AG04450 (cell line): Measurements from ENCODE around the gene GDAP1L1. TPM values are rescaled to one million over a fixed set of nuclear protein-coding genes. Genes with fewer than 3 reads are reported as not detected.

Experiments used
- CTCF ChIA-PET: fragments of 300-600, 350-600 bp; formaldehyde crosslinking; extraction: SDS; loops from one replicate; lab custom pipeline; 2022; ENCODE audit warnings: antibody characterized with exemption, inconsistent platforms; lab: Charles Lee
- POLR2A ChIA-PET: fragments of 350-600 bp; formaldehyde crosslinking; extraction: SDS; loops from one replicate; lab custom pipeline; 2021; ENCODE audit warnings: antibody characterized with exemption, inconsistent platforms; lab: Yijun Ruan, JAX
- DNase-seq: peaks from one replicate; pipeline ENCODE4 v3.0.0-alpha.2; 2011; ENCODE audit warnings: low read depth, low spot score
- H3K27ac ChIP-seq: one replicate; pipeline ENCODE4 v1.5.1; 2012; ENCODE audit warnings: low read depth, low read length, control low read depth
- H3K27me3 ChIP-seq: one replicate; pipeline ENCODE4 v1.6.0; 2012; ENCODE audit warnings: low read length; ENCODE audit not compliant: control insufficient read depth, insufficient read depth
- H3K4me3 ChIP-seq: 2 replicates; pipeline ENCODE4 v1.5.1; 2011; ENCODE audit warnings: mild to moderate bottlenecking, low read depth, low read length, control low read depth
- H3K9me3 ChIP-seq: 2 replicates; pipeline ENCODE4 v1.5.1; 2012; ENCODE audit warnings: low read length; ENCODE audit not compliant: control insufficient read depth, insufficient read depth
- polyA plus RNA-seq: library from polyadenylated mRNA; depleted of rRNA; stranded (reverse); fragments of >200 nt; gene quantifications from 2 replicates; pipeline ENCODE4 v1.2.3, GENCODE V29; 2011
- TF ChIP-seq, protein P1 (sequence below): IDR thresholded peaks from 2 replicates; pipeline ENCODE4 v1.5.1; 2011; ENCODE audit warnings: low read depth, low read length, control low read depth, inconsistent platforms

Gene GDAP1L1
- polyA plus RNA-seq, 1 experiment = not detected

DNA sequence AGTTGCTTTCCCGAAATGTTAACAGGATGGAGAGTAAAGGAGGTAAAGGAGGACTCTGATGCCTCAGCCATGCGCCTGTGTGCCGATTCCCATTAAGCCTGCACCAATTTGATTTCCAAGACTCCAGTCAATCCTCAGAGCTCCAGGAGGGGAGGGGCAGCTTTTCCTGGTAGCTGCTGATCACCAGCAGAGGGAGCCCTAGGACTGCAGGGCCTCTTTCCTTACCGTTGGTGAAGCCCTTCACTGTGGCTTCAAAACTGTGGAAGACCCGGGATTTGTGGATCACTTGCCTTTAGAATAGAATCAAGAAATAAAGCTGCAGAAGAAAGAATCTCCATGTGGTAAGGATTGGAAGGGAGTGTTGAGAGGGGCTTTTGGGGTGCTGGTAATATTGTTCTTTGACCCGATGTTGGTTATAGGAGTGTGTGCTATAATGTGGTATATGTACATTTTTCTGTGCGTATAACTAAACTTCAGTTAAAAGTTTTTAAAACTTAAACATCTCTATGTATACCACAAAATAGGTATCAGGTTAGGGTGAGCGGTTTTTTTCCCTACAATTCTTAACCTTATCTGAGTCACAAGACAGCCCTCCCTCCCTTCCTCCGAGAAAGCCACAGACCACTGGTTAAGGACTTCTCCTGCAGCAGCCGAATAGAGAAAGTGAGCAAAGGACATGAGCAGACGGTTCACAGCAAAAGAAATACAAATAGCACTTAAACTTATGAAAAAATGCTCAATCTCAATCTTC, 29.6 kb upstream of the GDAP1L1 start:
- POLR2A ChIA-PET = interaction anchor here (0.6 to 1.1 kb wide), 2 partner anchors 93 to 698 kb away, joined by 3 read pairs; partner anchors contain the start of gene FITM2
- peak; percentile 46 for DNase-seq
- Histone ChIP-seq H3K4me3 (no peak overlapping the region), H3K27ac (no peak overlapping the region), H3K9me3 (no peaks in the 10 kb centered on the region), H3K27me3 (no peaks in the 10 kb centered on the region)
- TF ChIP-seq, protein P1, sequence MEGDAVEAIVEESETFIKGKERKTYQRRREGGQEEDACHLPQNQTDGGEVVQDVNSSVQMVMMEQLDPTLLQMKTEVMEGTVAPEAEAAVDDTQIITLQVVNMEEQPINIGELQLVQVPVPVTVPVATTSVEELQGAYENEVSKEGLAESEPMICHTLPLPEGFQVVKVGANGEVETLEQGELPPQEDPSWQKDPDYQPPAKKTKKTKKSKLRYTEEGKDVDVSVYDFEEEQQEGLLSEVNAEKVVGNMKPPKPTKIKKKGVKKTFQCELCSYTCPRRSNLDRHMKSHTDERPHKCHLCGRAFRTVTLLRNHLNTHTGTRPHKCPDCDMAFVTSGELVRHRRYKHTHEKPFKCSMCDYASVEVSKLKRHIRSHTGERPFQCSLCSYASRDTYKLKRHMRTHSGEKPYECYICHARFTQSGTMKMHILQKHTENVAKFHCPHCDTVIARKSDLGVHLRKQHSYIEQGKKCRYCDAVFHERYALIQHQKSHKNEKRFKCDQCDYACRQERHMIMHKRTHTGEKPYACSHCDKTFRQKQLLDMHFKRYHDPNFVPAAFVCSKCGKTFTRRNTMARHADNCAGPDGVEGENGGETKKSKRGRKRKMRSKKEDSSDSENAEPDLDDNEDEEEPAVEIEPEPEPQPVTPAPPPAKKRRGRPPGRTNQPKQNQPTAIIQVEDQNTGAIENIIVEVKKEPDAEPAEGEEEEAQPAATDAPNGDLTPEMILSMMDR = peak; percentile 97
- CTCF ChIA-PET = interaction anchor here (0.6 to 9.2 kb wide), 38 partner anchors 9 to 586 kb away, joined by 3 to 287 read pairs (median 5); partner anchors contain the start of genes FITM2 and GDAP1L1

DNA sequence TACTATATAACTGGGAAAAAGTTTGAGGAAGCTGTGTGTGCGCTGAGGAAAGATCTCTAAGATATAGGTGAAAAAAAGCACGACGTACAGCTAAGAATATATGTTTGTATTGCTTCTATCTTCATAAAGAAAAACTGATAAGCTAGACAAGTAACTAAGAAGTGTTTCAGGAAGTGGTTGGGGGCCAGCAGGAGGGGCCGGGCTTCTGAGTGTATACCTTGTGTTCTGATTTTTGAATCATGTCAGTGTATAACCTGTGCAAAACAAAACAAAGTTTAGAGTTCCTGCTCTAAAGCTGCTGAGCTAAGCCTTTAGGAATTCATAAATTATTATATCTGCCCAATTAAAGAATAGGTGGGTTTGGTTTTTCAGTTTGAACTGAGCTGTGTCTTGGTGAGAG, 28.7 kb upstream of the GDAP1L1 start:
- POLR2A ChIA-PET = interaction anchor here (0.9 kb wide), 1 partner anchor 92 kb away, joined by 3 read pairs; the partner anchor contains the start of gene FITM2
- CTCF ChIA-PET = interaction anchor here (0.6 to 9.2 kb wide), 21 partner anchors 8 to 585 kb away, joined by 3 to 287 read pairs (median 7); partner anchors contain the start of genes FITM2 and GDAP1L1
- TF ChIP-seq, protein P1 = no peak
- no peaks in the 10 kb centered on the region for H3K9me3 ChIP-seq
- no peak overlapping the region for H3K27ac ChIP-seq
- no peak overlapping the region for H3K4me3 ChIP-seq
- no peaks in the 10 kb centered on the region for H3K27me3 ChIP-seq
- DNase-seq = no peak

DNA sequence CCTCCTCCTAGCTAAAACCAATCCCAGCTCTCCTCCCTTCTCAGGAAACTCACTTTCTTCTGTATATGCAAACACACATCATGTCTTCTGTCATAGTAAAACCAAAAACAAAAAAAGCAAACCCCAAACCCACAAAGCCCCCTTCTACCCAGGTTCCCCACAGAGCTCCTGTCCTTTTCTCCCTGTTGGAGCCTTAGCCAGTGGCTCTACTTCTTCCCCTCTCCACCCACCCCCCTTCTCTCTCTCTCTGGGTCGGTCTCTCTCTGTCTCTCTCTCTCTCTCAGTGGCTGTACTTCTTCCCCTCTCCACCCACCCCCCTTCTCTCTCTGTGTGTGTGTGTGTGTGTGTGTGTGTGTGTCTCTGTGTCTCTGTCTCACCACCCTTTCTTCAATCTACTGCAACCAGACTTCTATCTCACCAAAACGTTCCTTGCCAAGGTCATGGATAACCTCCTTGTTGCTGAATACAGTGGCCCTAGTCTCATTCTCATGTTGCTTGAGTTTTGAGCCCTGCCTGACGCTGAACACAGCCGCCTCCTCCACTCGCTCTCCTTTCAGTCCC, 27.9 kb upstream of the GDAP1L1 start:
- Histone ChIP-seq H3K27ac (no peak overlapping the region), H3K27me3 (no peaks in the 10 kb centered on the region), H3K4me3 (no peak overlapping the region), H3K9me3 (no peaks in the 10 kb centered on the region)
- ChIA-PET CTCF (interaction anchor here (0.7 to 9.2 kb wide), 14 partner anchors 11 to 465 kb away, joined by 3 to 287 read pairs (median 8); partner anchors contain the start of genes FITM2 and GDAP1L1), POLR2A (interaction anchor here (0.7 to 0.9 kb wide), 2 partner anchors 91 to 571 kb away, joined by 3 to 5 read pairs; partner anchors contain the start of gene FITM2)
- TF ChIP-seq, protein P1 = no peak
- no peak for DNase-seq

DNA sequence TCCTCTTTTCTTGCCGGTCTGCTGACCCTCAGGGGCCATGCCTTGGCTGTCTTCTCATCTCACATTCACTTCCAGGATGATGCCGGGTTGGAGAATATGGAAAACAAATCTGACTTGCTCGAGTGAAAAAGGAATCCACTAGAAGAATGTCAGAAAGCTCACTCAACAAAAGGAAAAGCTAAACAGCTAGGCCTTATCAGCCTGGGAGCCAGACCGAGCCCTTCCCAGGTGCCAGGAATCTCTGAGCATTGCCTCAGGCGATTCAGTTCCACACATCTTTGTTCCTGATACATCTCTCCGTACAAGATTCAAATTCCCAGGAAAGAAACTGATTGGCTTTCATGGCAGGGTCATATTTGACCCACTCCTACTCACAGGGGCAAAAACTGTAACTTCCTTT, 27.3 kb upstream of the GDAP1L1 start:
- TF ChIP-seq, protein P1 = no peak
- Histone ChIP-seq H3K4me3 (no peak overlapping the region), H3K27me3 (no peaks in the 10 kb centered on the region), H3K27ac (no peak overlapping the region), H3K9me3 (no peaks in the 10 kb centered on the region)
- ChIA-PET CTCF (interaction anchor here (0.6 to 9.2 kb wide), 2 partner anchors 31 to 92 kb away, joined by 4 to 287 read pairs; partner anchors contain the start of gene FITM2), POLR2A (no interaction called here)
- no peak for DNase-seq
